Keratinocyte (primary cell): ENCODE measurements around the gene KCNQ4. TPM values are rescaled to one million over a fixed set of nuclear protein-coding genes. Genes with fewer than 3 reads are reported as not detected.
A peak's percentile ranks its signal among the peaks of the same experiment; 100 is the strongest.

Source experiments
- DNase-seq: peaks from one replicate; pipeline ENCODE4 v3.0.0-alpha.2; 2011; ENCODE audit warnings: low read depth, missing footprints, low spot score
- FAIRE-seq: peaks from 2 replicates; lab custom pipeline; 2011; peaks lifted over from hg19 to GRCh38; lab: Jason Lieb, UNC
- H2AFZ ChIP-seq: 2 replicates; pipeline ENCODE4 v1.6.0; 2012; ENCODE audit warnings: low read length, control low read depth, inconsistent platforms; ENCODE audit not compliant: control insufficient read depth
- H3K27ac ChIP-seq: 2 replicates; pipeline ENCODE4 v1.5.1; 2011; ENCODE audit warnings: low read length; ENCODE audit not compliant: control insufficient read depth, insufficient read depth
- H3K27me3 ChIP-seq: 3 replicates; pipeline ENCODE4 v1.6.0; 2011; ENCODE audit warnings: low read length; ENCODE audit not compliant: control insufficient read depth, insufficient read depth; ENCODE audit errors: extremely low read depth
- H3K36me3 ChIP-seq, 2 experiments: 2 replicates in 1 of 2; 3 replicates in 1 of 2; pipeline ENCODE4 v1.5.1; 2011; ENCODE audit warnings: low read length in 2 of 2, mild to moderate bottlenecking in 1 of 2; ENCODE audit not compliant: control insufficient read depth in 2 of 2, insufficient read depth in 2 of 2; ENCODE audit errors: extremely low read depth in 1 of 2
- H3K4me1 ChIP-seq: 3 replicates; pipeline ENCODE4 v1.5.1; 2011; ENCODE audit warnings: low read length; ENCODE audit not compliant: control insufficient read depth, insufficient read depth; ENCODE audit errors: extremely low read depth
- H3K4me2 ChIP-seq: 3 replicates; pipeline ENCODE4 v1.6.0; 2011; ENCODE audit warnings: low read depth, low read length; ENCODE audit not compliant: control insufficient read depth, insufficient read depth; ENCODE audit errors: extremely low read depth
- H3K4me3 ChIP-seq, 3 experiments: fragments of 200-600 bp in 1 of 3; sonication (generic) in 1 of 3; 2 replicates in 2 of 3; 3 replicates in 1 of 3; pipeline ENCODE4 v1.5.1; 2011 to 2016; ENCODE audit warnings: low read length in 3 of 3, mild to moderate bottlenecking in 3 of 3, control low read depth in 2 of 3, inconsistent platforms in 1 of 3, low read depth in 1 of 3, mixed read lengths in 1 of 3, mixed run types in 1 of 3, moderate library complexity in 1 of 3; ENCODE audit not compliant: control insufficient read depth in 2 of 3, insufficient read depth in 2 of 3; ENCODE audit errors: extremely low read depth in 1 of 3
- H3K79me2 ChIP-seq: 2 replicates; pipeline ENCODE4 v1.6.0; 2012; ENCODE audit warnings: low read length; ENCODE audit not compliant: control insufficient read depth, insufficient read depth
- H3K9ac ChIP-seq: 3 replicates; pipeline ENCODE4 v1.6.0; 2011; ENCODE audit warnings: low read length; ENCODE audit not compliant: control insufficient read depth, insufficient read depth; ENCODE audit errors: extremely low read depth
- H3K9me1 ChIP-seq: 3 replicates; pipeline ENCODE4 v1.6.0; 2011; ENCODE audit warnings: low read length; ENCODE audit not compliant: control insufficient read depth, insufficient read depth; ENCODE audit errors: extremely low read depth
- H3K9me3 ChIP-seq: 2 replicates; pipeline ENCODE4 v1.5.1; 2012; ENCODE audit warnings: low read depth, low read length; ENCODE audit not compliant: control insufficient read depth
- H4K20me1 ChIP-seq: 3 replicates; pipeline ENCODE4 v1.6.0; 2011; ENCODE audit warnings: low read length; ENCODE audit not compliant: control insufficient read depth, insufficient read depth; ENCODE audit errors: extremely low read depth
- CTCF ChIP-seq, 3 experiments: IDR thresholded peaks in 1 of 3; conservative IDR thresholded peaks in 1 of 3; optimal IDR thresholded peaks in 1 of 3; 2 replicates in 2 of 3; 3 replicates in 1 of 3; pipeline versions ENCODE3 to v1.5.1; 2011; ENCODE audit warnings: low read length in 3 of 3, mild to moderate bottlenecking in 3 of 3, moderate library complexity in 2 of 3, control low read depth in 1 of 3, inconsistent platforms in 1 of 3; ENCODE audit not compliant: insufficient read depth in 2 of 3; ENCODE audit errors: extremely low read depth in 1 of 3
- EZH2 ChIP-seq: IDR thresholded peaks from one replicate; pipeline ENCODE4 v1.6.1; 2012; ENCODE audit warnings: inconsistent platforms, mild to moderate bottlenecking, low read length, moderate library complexity
- dilution Hi-C: fragments of 300-500 bp; cut with MboI; formaldehyde crosslinking; loops from one replicate; pipeline ENCODE4 v1.7.0; 2020; ENCODE audit warnings: low sequenced_read_pairs; ENCODE audit not compliant: extremely low pct_ligation_motif_present
- polyA plus RNA-seq, 5 experiments: library from polyadenylated mRNA; depleted of rRNA in 3 of 5; stranded (reverse) in 3 of 5; stranded (forward) in 1 of 5; unstranded in 1 of 5; fragments of >200 nt; gene quantifications; 1 replicate in 1 of 5; 2 replicates in 3 of 5; 3 replicates in 1 of 5; pipeline versions ENCODE4 v1.2.1 to v1.2.3, GENCODE V29; 2011 to 2012; ENCODE audit warnings: missing spikeins in 2 of 5, low read depth in 1 of 5, low replicate concordance in 1 of 5

KCNQ4 gene
- polyA plus RNA-seq, 1 donor (not counting 4 experiments of a cell fraction or from before 2014, with no cell fraction given): not detected

DNA sequence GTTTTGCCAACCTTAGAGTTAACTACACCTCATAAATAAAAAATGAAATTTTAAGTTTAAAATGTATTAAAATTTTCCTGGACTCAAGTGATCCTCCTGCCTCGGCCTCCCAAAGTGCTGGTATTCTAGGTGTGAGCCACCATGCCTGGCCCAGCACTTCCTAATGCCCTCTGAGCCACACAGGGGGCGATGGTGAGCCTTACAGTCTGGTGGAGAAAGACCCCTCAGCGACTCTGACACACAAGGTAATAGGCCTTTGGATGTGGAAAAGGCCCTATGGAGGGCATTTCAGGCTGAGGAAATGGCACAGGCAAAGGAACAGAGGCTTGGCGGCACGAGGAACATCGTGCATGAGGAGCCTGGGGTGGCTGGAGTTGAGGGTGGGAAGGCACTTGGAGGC is 71.9 kb downstream of the KCNQ4 start:
- Histone ChIP-seq H3K9me3 (no peaks in the 10 kb centered on the region), H3K27me3 (no peaks in the 10 kb centered on the region), H3K9ac (no peak overlapping the region), H3K4me2 (no peak overlapping the region), H3K4me3 (no peak overlapping the region), H3K4me1 (peaks cover 37% of the 10 kb centered on the region), H3K9me1 (no peaks in the 10 kb centered on the region), H3K27ac (no peak overlapping the region), H3K79me2 (peaks cover 4% of the 10 kb centered on the region), H4K20me1 (no peaks in the 10 kb centered on the region), H2AFZ (no peak overlapping the region), H3K36me3 (no peaks in the 10 kb centered on the region)
- no peak for DNase-seq
- peak in 1 of 3 experiments; percentile 25 for TF ChIP-seq CTCF (optimal IDR thresholded peaks at IDR 0.05 in 1 of 3, IDR thresholded peaks at IDR 0.05 in 1 of 3, conservative IDR thresholded peaks at IDR 0.05 in 1 of 3; ENCODE audit: extremely low read depth in 1 of 3, insufficient read depth in 2 of 3, low read length in 3 of 3)
- no peak for TF ChIP-seq EZH2
- no peak for FAIRE-seq
- dilution Hi-C loops: no loop called here

DNA sequence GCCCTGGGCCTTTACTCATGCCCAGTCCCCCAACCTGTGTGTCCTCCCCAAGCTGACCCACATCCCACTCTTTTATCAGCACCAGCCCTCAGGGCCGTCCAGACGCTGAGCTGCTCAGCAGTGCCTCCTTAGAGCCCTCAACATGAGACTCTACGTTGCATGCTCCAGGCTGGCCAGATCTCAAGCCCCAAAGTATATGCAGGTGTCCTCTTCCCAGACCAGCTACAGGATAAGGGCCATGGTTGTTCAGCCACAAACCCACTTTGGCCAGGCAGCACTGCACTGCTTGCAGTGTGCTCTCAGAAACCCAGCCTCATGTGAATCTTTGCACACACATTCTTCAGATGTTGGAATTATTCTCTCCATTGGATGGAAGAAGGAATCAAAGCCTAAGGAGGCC is 72.5 kb downstream of the KCNQ4 start:
- DNase-seq (no peak), FAIRE-seq (no peak)
- Histone ChIP-seq H3K9me3 (no peaks in the 10 kb centered on the region), H3K27ac (no peak overlapping the region), H2AFZ (no peak overlapping the region), H3K79me2 (peaks cover 10% of the 10 kb centered on the region), H3K27me3 (no peaks in the 10 kb centered on the region), H3K36me3 (peaks cover 0 to 3% of the 10 kb centered on the region in 2 experiments), H4K20me1 (peaks cover 6% of the 10 kb centered on the region), H3K4me1 (peaks cover 38% of the 10 kb centered on the region), H3K9me1 (no peaks in the 10 kb centered on the region), H3K9ac (no peak overlapping the region), H3K4me3 (no peak overlapping the region), H3K4me2 (no peak overlapping the region)
- dilution Hi-C loops: no loop called here
- TF ChIP-seq CTCF (optimal IDR thresholded peaks at IDR 0.05 in 1 of 3, IDR thresholded peaks at IDR 0.05 in 1 of 3, conservative IDR thresholded peaks at IDR 0.05 in 1 of 3; ENCODE audit: extremely low read depth in 1 of 3, insufficient read depth in 2 of 3, low read length in 3 of 3) (no peak), EZH2 (no peak)
